Stimulated activated memory B cell treated with anti-CD40 and anti-IgM and Interleukin-4, amounts not matched to agents 10 μg/mL and 1 μg/mL and 100 μg/mL, for 72 hours (primary cell): ENCODE measurements around the gene MYO1G.

Source experiments
- ATAC-seq: fragments of 150-1000 bp; cut with Tn5 transposase; 2 replicates; pipeline ENCODE4 v1.10.0; 2021
- H3K27ac Mint-ChIP-seq: one replicate; pipeline ENCODE4 v1.8.0; 2022; ENCODE audit warnings: mild to moderate bottlenecking, mixed read lengths
- H3K27me3 Mint-ChIP-seq: one replicate; pipeline ENCODE4 v1.8.0; 2022; ENCODE audit warnings: mixed read lengths
- H3K36me3 Mint-ChIP-seq: one replicate; pipeline ENCODE4 v1.8.0; 2022; ENCODE audit warnings: mixed read lengths
- H3K4me1 Mint-ChIP-seq: one replicate; pipeline ENCODE4 v1.8.0; 2022; ENCODE audit warnings: mixed read lengths
- H3K4me3 Mint-ChIP-seq: one replicate; pipeline ENCODE4 v1.8.0; 2022; ENCODE audit warnings: mild to moderate bottlenecking, moderate library complexity, mixed read lengths
- H3K9me3 Mint-ChIP-seq: one replicate; pipeline ENCODE4 v1.8.0; 2022; ENCODE audit warnings: mixed read lengths

The MYO1G gene

GRCh38 chr7:44967571-44968446, 11.0 kb downstream of the MYO1G start:
- Mint-ChIP-seq H3K27me3 (no peaks in the 10 kb centered on the region), H3K36me3 (peaks cover 50% of the 10 kb centered on the region), H3K27ac (peak overlapping the region; percentile 73), H3K9me3 (no peaks in the 10 kb centered on the region), H3K4me1 (peaks cover 24% of the 10 kb centered on the region), H3K4me3 (no peak overlapping the region)
- ATAC-seq, result no peak

GRCh38 chr7:44966731-44967538, 11.9 kb downstream of the MYO1G start:
- Mint-ChIP-seq H3K9me3 (no peaks in the 10 kb centered on the region), H3K4me1 (peaks cover 17% of the 10 kb centered on the region), H3K27me3 (no peaks in the 10 kb centered on the region), H3K4me3 (no peak overlapping the region), H3K27ac (peak overlapping the region; percentile 73), H3K36me3 (peaks cover 41% of the 10 kb centered on the region)
- ATAC-seq, result no peak

GRCh38 chr7:44965937-44966730, 12.7 kb downstream of the MYO1G start:
- Mint-ChIP-seq H3K9me3 (no peaks in the 10 kb centered on the region), H3K27ac (no peak overlapping the region)

GRCh38 chr7:44965441-44965903, 13.3 kb downstream of the MYO1G start:
- no peaks in the 10 kb centered on the region for H3K27me3 Mint-ChIP-seq
- peaks cover 17% of the 10 kb centered on the region for H3K4me1 Mint-ChIP-seq
- no peak overlapping the region for H3K27ac Mint-ChIP-seq
- no peak overlapping the region for H3K4me3 Mint-ChIP-seq
- peaks cover 40% of the 10 kb centered on the region for H3K36me3 Mint-ChIP-seq
- ATAC-seq, result no peak
- peaks cover 2% of the 10 kb centered on the region for H3K9me3 Mint-ChIP-seq

More at GRCh38 chr7:44965937-44966730, 12.7 kb downstream of the MYO1G start:
- Mint-ChIP-seq H3K4me1 (peaks cover 13% of the 10 kb centered on the region), H3K27me3 (no peaks in the 10 kb centered on the region), H3K4me3 (no peak overlapping the region), H3K36me3 (peaks cover 36% of the 10 kb centered on the region)
- no peak for ATAC-seq

GRCh38 chr7:44964831-44965440, 13.9 kb downstream of the MYO1G start:
- Mint-ChIP-seq H3K27me3 (no peaks in the 10 kb centered on the region), H3K4me1 (peaks cover 22% of the 10 kb centered on the region), H3K36me3 (peaks cover 42% of the 10 kb centered on the region), H3K27ac (no peak overlapping the region), H3K4me3 (no peak overlapping the region), H3K9me3 (peaks cover 2% of the 10 kb centered on the region)
- ATAC-seq, result no peak

GRCh38 chr7:44964384-44964830, 14.4 kb downstream of the MYO1G start:
- peaks cover 42% of the 10 kb centered on the region for H3K36me3 Mint-ChIP-seq
- H3K27ac Mint-ChIP-seq, result no peak overlapping the region
- peaks cover 27% of the 10 kb centered on the region for H3K4me1 Mint-ChIP-seq
- no peak overlapping the region for H3K4me3 Mint-ChIP-seq
- H3K27me3 Mint-ChIP-seq, result no peaks in the 10 kb centered on the region
- ATAC-seq, result no peak
- peaks cover 2% of the 10 kb centered on the region for H3K9me3 Mint-ChIP-seq

- no peaks in the 10 kb centered on the region for H3K27me3 Mint-ChIP-seq
- peaks cover 42% of the 10 kb centered on the region for H3K36me3 Mint-ChIP-seq
- H3K9me3 Mint-ChIP-seq, result peaks cover 2% of the 10 kb centered on the region
- H3K4me1 Mint-ChIP-seq, result peaks cover 35% of the 10 kb centered on the region
- H3K27ac Mint-ChIP-seq, result no peak overlapping the region
- no peak for ATAC-seq
- H3K4me3 Mint-ChIP-seq, result no peak overlapping the region
Measured at GRCh38 chr7:44963364-44964290, 15.2 kb downstream of the MYO1G start.

GRCh38 chr7:44962483-44963251, 16.1 kb downstream of the MYO1G start:
- peak; percentile 6 for ATAC-seq
- peaks cover 2% of the 10 kb centered on the region for H3K9me3 Mint-ChIP-seq
- peaks cover 36% of the 10 kb centered on the region for H3K36me3 Mint-ChIP-seq
- H3K27me3 Mint-ChIP-seq, result no peaks in the 10 kb centered on the region
- no peak overlapping the region for H3K4me3 Mint-ChIP-seq
- H3K27ac Mint-ChIP-seq, result no peak overlapping the region
- peaks cover 35% of the 10 kb centered on the region for H3K4me1 Mint-ChIP-seq

GRCh38 chr7:44961844-44962482, 16.9 kb downstream of the MYO1G start:
- peaks cover 28% of the 10 kb centered on the region for H3K4me1 Mint-ChIP-seq
- peaks cover 35% of the 10 kb centered on the region for H3K36me3 Mint-ChIP-seq
- peaks cover 2% of the 10 kb centered on the region for H3K9me3 Mint-ChIP-seq
- H3K27me3 Mint-ChIP-seq, result no peaks in the 10 kb centered on the region
- ATAC-seq, result no peak
- no peak overlapping the region for H3K27ac Mint-ChIP-seq
- no peak overlapping the region for H3K4me3 Mint-ChIP-seq

- H3K27me3 Mint-ChIP-seq, result no peaks in the 10 kb centered on the region
- H3K9me3 Mint-ChIP-seq, result peaks cover 2% of the 10 kb centered on the region
- H3K27ac Mint-ChIP-seq, result peak overlapping the region; percentile 88
- peaks cover 28% of the 10 kb centered on the region for H3K4me1 Mint-ChIP-seq
- peaks cover 19% of the 10 kb centered on the region for H3K36me3 Mint-ChIP-seq
- no peak for ATAC-seq
- H3K4me3 Mint-ChIP-seq, result no peak overlapping the region
Measured at GRCh38 chr7:44960011-44960580, 18.7 kb downstream of the MYO1G start.

GRCh38 chr7:44959433-44959951, 19.3 kb downstream of the MYO1G start:
- H3K9me3 Mint-ChIP-seq, result peaks cover 2% of the 10 kb centered on the region
- H3K4me1 Mint-ChIP-seq, result peaks cover 28% of the 10 kb centered on the region
- ATAC-seq, result peak; percentile 46
- no peaks in the 10 kb centered on the region for H3K27me3 Mint-ChIP-seq
- H3K27ac Mint-ChIP-seq, result peak overlapping the region; percentile 88
- H3K4me3 Mint-ChIP-seq, result no peak overlapping the region
- peaks cover 16% of the 10 kb centered on the region for H3K36me3 Mint-ChIP-seq

GRCh38 chr7:44958645-44959344, 20.0 kb downstream of the MYO1G start:
- Mint-ChIP-seq H3K4me1 (peaks cover 28% of the 10 kb centered on the region), H3K36me3 (peaks cover 15% of the 10 kb centered on the region), H3K27ac (peak overlapping the region; percentile 88), H3K9me3 (peaks cover 2% of the 10 kb centered on the region), H3K27me3 (no peaks in the 10 kb centered on the region), H3K4me3 (no peak overlapping the region)
- ATAC-seq, result peak; percentile 32
